Adrenal gland (tissue), 5 donors: Measurements from ENCODE around the gene LRP2.

Experiments
- CTCF ChIP-seq, 6 experiments: fragments of 450-650 bp in 4 of 6; fragments of 200-600 bp in 2 of 6; sonication (generic) in 1 of 6; IDR thresholded peaks; 1 replicate in 5 of 6; 2 replicates in 1 of 6; pipeline versions ENCODE4 v1.5.1 to v1.8.0; 2016 to 2021; ENCODE audit warnings: antibody characterized with exemption in 6 of 6, mild to moderate bottlenecking in 2 of 6, moderate library complexity in 1 of 6
- POLR2A ChIP-seq, 2 donors: fragments of 450-650 bp; IDR thresholded peaks; one replicate each; pipeline ENCODE4 v1.6.1; 2017; ENCODE audit warnings: antibody characterized with exemption in 2 of 2, mild to moderate bottlenecking in 2 of 2, moderate library complexity in 1 of 2
- donor health status: DM: no; HTN: no; CAD: no.

DNA sequence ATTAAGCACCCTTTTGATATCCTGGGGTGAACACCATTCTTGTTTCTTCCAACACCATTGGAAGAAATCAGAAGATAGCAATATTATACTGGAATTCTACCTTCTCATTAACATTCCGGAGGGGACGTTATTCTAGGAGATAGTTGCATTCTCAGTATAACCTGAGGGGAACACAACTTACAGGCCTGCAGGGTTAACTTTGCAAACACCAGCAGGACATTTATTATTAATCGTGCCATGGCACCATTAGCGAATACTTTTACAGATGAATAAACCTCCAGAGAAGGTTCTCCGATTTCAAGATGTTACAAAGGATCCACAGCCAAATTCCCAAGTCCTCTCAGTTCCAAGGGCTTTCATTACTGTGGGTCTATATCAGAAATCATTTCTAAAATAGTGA, 184.0 kb downstream of the LRP2 start:
- no peak for TF ChIP-seq POLR2A (IDR thresholded peaks at IDR 0.05)
- no peak for TF ChIP-seq CTCF (IDR thresholded peaks at IDR 0.05)
